WTC11 (cell line): ENCODE data around the gene PRXL2C. TPM values are rescaled to one million over a fixed set of nuclear protein-coding genes. Genes with fewer than 3 reads are reported as not detected.
"Not testable (repeated sequence)": the region's sequence is repeated elsewhere in the genome, so short reads cannot be mapped to it uniquely, and the experiment has no call there.

Experiments
- ATAC-seq: fragments of 200-7000 bp; cut with Tn5 transposase; 2 replicates; pipeline ENCODE4 v1.10.0; 2021; ENCODE audit warnings: mild to moderate bottlenecking, moderate library complexity
- Bru-seq: library from RNA; stranded (reverse); fragments of 400-500 nt; gene quantifications from one replicate; lab custom pipeline; 2021; lab: Mats Ljungman, UMichigan
- CTCF ChIA-PET: fragments of 300-600 bp; sonication (Branson Sonifier 250); formaldehyde crosslinking; loops from one replicate; lab custom pipeline; 2021; ENCODE audit warnings: antibody characterized with exemption; lab: Charles Lee
- POLR2A ChIA-PET: fragments of 350-600 bp; sonication (Branson Sonifier 250); formaldehyde crosslinking; loops from one replicate; lab custom pipeline; 2021; ENCODE audit warnings: antibody characterized with exemption; lab: Charles Lee
- DNase-seq: peaks from one replicate; pipeline ENCODE4 v3.0.0; 2021; ENCODE audit warnings: low spot score
- H3K27ac Mint-ChIP-seq: 2 replicates; pipeline ENCODE4 v1.8.0; 2021; ENCODE audit warnings: mixed read lengths
- H3K27me3 Mint-ChIP-seq: 2 replicates; pipeline ENCODE4 v1.8.0; 2021; ENCODE audit warnings: low read depth, mild to moderate bottlenecking, moderate library complexity, mixed read lengths
- H3K36me3 Mint-ChIP-seq: 2 replicates; pipeline ENCODE4 v1.8.0; 2021; ENCODE audit warnings: mixed read lengths
- H3K4me1 Mint-ChIP-seq: 2 replicates; pipeline ENCODE4 v1.8.0; 2022; ENCODE audit warnings: mixed read lengths
- H3K4me3 Mint-ChIP-seq: 2 replicates; pipeline ENCODE4 v1.8.0; 2021; ENCODE audit warnings: mild to moderate bottlenecking, moderate library complexity, mixed read lengths
- H3K9me3 Mint-ChIP-seq: 2 replicates; pipeline ENCODE4 v1.8.0; 2021; ENCODE audit warnings: mixed read lengths
- CREM ChIP-seq: sonication (generic); formaldehyde crosslinking; IDR thresholded peaks from 2 replicates; pipeline ENCODE4 v1.8.1; 2022; ENCODE audit warnings: mild to moderate bottlenecking, missing genetic modification reagents, moderate library complexity
- FOXK1 ChIP-seq: sonication (generic); formaldehyde crosslinking; IDR thresholded peaks from 2 replicates; pipeline ENCODE4 v1.8.0; 2022; ENCODE audit warnings: mild to moderate bottlenecking, moderate library complexity, missing genetic modification reagents
- FOXP4 ChIP-seq: sonication (generic); formaldehyde crosslinking; IDR thresholded peaks from 2 replicates; pipeline ENCODE4 v1.8.0; 2022; ENCODE audit warnings: mild to moderate bottlenecking, missing genetic modification reagents
- GABPB1 ChIP-seq: sonication (generic); formaldehyde crosslinking; IDR thresholded peaks from 2 replicates; pipeline ENCODE4 v1.8.1; 2023; ENCODE audit warnings: mild to moderate bottlenecking, missing genetic modification reagents
- HMGA2 ChIP-seq: fragments of 250-450 bp; sonication (Bioruptor Pico); IDR thresholded peaks from 2 replicates; pipeline ENCODE4 v1.4.0; 2021; ENCODE audit warnings: mild to moderate bottlenecking, moderate library complexity
- NR2C2 ChIP-seq: sonication (generic); formaldehyde crosslinking; IDR thresholded peaks from 2 replicates; pipeline ENCODE4 v1.8.0; 2022; ENCODE audit warnings: mild to moderate bottlenecking, missing genetic modification reagents
- NR3C1 ChIP-seq: sonication (generic); formaldehyde crosslinking; conservative IDR thresholded peaks from 2 replicates; pipeline ENCODE4 v1.8.1; 2023; ENCODE audit warnings: low read depth, mild to moderate bottlenecking, missing genetic modification reagents
- PRRX2 ChIP-seq: fragments of 250-450 bp; sonication (Bioruptor Pico); IDR thresholded peaks from 2 replicates; pipeline ENCODE4 v1.8.0; 2021; ENCODE audit warnings: mild to moderate bottlenecking
- SP1 ChIP-seq: sonication (generic); formaldehyde crosslinking; conservative IDR thresholded peaks from 2 replicates; pipeline ENCODE4 v1.8.1; 2022; ENCODE audit warnings: missing genetic modification reagents
- USF1 ChIP-seq: sonication (generic); formaldehyde crosslinking; IDR thresholded peaks from 2 replicates; pipeline ENCODE4 v1.8.0; 2022; ENCODE audit warnings: mild to moderate bottlenecking, missing genetic modification reagents
- USF2 ChIP-seq: sonication (generic); formaldehyde crosslinking; IDR thresholded peaks from 2 replicates; pipeline ENCODE4 v1.8.1; 2023; ENCODE audit warnings: mild to moderate bottlenecking, missing genetic modification reagents, moderate library complexity
- ZNF121 ChIP-seq: sonication (generic); formaldehyde crosslinking; IDR thresholded peaks from 2 replicates; pipeline ENCODE4 v1.8.0; 2023; ENCODE audit warnings: missing genetic modification reagents
- ZNF416 ChIP-seq: fragments of 250-450 bp; sonication (Bioruptor Pico); IDR thresholded peaks from 2 replicates; pipeline ENCODE4 v1.9.0; 2021; ENCODE audit warnings: mild to moderate bottlenecking, inconsistent platforms
- ZNF532 ChIP-seq: fragments of 250-450 bp; sonication (Bioruptor Pico); IDR thresholded peaks from 2 replicates; pipeline ENCODE4 v1.9.0; 2021; ENCODE audit warnings: mild to moderate bottlenecking, borderline replicate concordance
- long read RNA-seq, 3 experiments: library from RNA in 1 of 3; library from capped mRNA in 1 of 3; library from polyadenylated mRNA in 1 of 3; unstranded in 2 of 3; stranded (forward) in 1 of 3; transcript quantifications; one replicate each; pipeline ENCODE4 v2.0.0, GENCODE V29; 2021
- total RNA-seq: library from RNA; stranded (reverse); gene quantifications from 3 replicates; pipeline ENCODE4 v1.2.3, GENCODE V29; 2021
- TF ChIP-seq, protein P1 (sequence below): sonication (generic); formaldehyde crosslinking; IDR thresholded peaks from 2 replicates; pipeline ENCODE4 v1.8.0; 2022; ENCODE audit warnings: missing genetic modification reagents
- TF ChIP-seq, protein P2 (sequence below): fragments of 250-450 bp; sonication (Bioruptor Pico); IDR thresholded peaks from 2 replicates; pipeline ENCODE4 v2.1.2; 2022; ENCODE audit warnings: mild to moderate bottlenecking, moderate library complexity

The PRXL2C gene
- total RNA-seq (5.5 to 7.5 TPM (median 6.5 TPM) in 3 replicates), Bru-seq, nascent RNA (percentile 53 among the genes with signal in this experiment)
- long read RNA-seq, experiment 1, transcript PRXL2C-201 (6 exons, 2,863 nt), result major isoform, 6 of 10 reads
- long read RNA-seq, experiment 1, partial matches to known transcripts, result 0 of 10 reads
- long read RNA-seq, experiment 1, other reads (novel, unspliced or antisense), result 4 of 10 reads
- long read RNA-seq, experiment 2, transcript PRXL2C-201 (6 exons, 2,863 nt), result major isoform, 6 of 9 reads
- long read RNA-seq, experiment 2, partial matches to known transcripts, result 0 of 9 reads
- long read RNA-seq, experiment 2, other reads (novel, unspliced or antisense), result 1 of 9 reads
- long read RNA-seq, experiment 3, partial matches to known transcripts, result 0 of 1 reads
- long read RNA-seq, experiment 3, other reads (novel, unspliced or antisense), result 0 of 1 reads

DNA sequence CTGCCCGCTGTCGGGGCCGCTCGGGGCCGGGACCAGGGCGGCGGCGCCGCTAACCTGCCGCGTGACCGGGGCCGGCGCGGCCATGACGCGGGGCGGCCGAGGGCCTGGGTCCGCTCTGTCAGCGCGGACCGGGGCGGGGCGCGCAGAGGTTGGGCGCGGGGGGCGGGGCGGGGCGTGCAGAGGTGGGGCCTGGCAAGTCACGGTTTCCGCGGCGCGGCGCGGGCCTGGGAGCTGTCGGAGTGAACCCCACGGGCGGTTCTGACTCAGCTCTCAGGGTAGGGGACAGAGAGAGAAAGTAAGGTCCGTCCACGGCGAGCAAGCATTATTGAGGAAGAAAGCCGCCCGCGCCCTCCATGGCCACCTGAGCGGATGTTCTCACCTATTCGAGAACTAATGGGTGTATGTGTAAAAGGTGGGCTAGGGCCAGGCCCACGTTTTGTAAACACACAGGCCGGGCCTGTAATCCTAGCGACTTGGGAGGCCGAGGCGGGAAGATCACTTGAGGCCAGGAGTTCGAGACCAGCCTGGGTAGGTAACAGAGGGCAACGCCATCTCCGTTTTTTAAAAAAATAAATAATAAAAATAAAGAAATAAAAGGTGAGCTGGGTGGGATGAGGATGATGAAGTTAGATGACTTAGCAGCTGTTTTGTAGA lies at the start of gene PRXL2C:
Gene PRXL2C, minus strand, starts transcription at position 120 of the 654 bp plus-strand sequence. Its CDS starts 36 bp downstream, at position 84.
- TF ChIP-seq GABPB1 (CRISPR knock-in tag), result 0 out of 2 replicates have a peak, but pooled peaks have one; percentile 30
- TF ChIP-seq FOXK1 (CRISPR knock-in tag), result peak; percentile 55; the same call in 1 of the 2 replicates
- TF ChIP-seq FOXP4, result 0 out of 2 replicates have a peak, but pooled peaks have one; percentile 41
- 0 out of 2 replicates have a peak, but pooled peaks have one; percentile 8 for TF ChIP-seq NR3C1 (CRISPR knock-in tag)
- peak; percentile 50; the same call in 1 of the 2 replicates for TF ChIP-seq USF2 (CRISPR knock-in tag)
- TF ChIP-seq ZNF121, result peak; percentile 39; the same call in 1 of the 2 replicates
- TF ChIP-seq ZNF416 (CRISPR knock-in tag), result no peak
- TF ChIP-seq SP1 (CRISPR knock-in tag), result peak; percentile 52
- TF ChIP-seq, protein P1, sequence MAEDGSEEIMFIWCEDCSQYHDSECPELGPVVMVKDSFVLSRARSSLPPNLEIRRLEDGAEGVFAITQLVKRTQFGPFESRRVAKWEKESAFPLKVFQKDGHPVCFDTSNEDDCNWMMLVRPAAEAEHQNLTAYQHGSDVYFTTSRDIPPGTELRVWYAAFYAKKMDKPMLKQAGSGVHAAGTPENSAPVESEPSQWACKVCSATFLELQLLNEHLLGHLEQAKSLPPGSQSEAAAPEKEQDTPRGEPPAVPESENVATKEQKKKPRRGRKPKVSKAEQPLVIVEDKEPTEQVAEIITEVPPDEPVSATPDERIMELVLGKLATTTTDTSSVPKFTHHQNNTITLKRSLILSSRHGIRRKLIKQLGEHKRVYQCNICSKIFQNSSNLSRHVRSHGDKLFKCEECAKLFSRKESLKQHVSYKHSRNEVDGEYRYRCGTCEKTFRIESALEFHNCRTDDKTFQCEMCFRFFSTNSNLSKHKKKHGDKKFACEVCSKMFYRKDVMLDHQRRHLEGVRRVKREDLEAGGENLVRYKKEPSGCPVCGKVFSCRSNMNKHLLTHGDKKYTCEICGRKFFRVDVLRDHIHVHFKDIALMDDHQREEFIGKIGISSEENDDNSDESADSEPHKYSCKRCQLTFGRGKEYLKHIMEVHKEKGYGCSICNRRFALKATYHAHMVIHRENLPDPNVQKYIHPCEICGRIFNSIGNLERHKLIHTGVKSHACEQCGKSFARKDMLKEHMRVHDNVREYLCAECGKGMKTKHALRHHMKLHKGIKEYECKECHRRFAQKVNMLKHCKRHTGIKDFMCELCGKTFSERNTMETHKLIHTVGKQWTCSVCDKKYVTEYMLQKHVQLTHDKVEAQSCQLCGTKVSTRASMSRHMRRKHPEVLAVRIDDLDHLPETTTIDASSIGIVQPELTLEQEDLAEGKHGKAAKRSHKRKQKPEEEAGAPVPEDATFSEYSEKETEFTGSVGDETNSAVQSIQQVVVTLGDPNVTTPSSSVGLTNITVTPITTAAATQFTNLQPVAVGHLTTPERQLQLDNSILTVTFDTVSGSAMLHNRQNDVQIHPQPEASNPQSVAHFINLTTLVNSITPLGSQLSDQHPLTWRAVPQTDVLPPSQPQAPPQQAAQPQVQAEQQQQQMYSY, result 0 out of 2 replicates have a peak, but pooled peaks have one; percentile 46
- no peak for TF ChIP-seq PRRX2 (CRISPR knock-in tag)
- TF ChIP-seq CREM (CRISPR knock-in tag), result 0 out of 2 replicates have a peak, but pooled peaks have one; percentile 15
- TF ChIP-seq HMGA2, result no peak
- Mint-ChIP-seq H3K27me3 (peaks cover 14% of the 10 kb centered on the region), H3K4me3 (peak within 1 kb of the TSS; percentile 86), H3K4me1 (peaks cover 4% of the 10 kb centered on the region), H3K36me3 (no peaks in the 10 kb centered on the region), H3K9me3 (no peaks in the 10 kb centered on the region), H3K27ac (peak within 1 kb of the TSS; percentile 84)
- CTCF ChIA-PET, result no interaction called here
- DNase-seq, result peak; percentile 66
- POLR2A ChIA-PET, result no interaction called here
- peak; percentile 82 for ATAC-seq

DNA sequence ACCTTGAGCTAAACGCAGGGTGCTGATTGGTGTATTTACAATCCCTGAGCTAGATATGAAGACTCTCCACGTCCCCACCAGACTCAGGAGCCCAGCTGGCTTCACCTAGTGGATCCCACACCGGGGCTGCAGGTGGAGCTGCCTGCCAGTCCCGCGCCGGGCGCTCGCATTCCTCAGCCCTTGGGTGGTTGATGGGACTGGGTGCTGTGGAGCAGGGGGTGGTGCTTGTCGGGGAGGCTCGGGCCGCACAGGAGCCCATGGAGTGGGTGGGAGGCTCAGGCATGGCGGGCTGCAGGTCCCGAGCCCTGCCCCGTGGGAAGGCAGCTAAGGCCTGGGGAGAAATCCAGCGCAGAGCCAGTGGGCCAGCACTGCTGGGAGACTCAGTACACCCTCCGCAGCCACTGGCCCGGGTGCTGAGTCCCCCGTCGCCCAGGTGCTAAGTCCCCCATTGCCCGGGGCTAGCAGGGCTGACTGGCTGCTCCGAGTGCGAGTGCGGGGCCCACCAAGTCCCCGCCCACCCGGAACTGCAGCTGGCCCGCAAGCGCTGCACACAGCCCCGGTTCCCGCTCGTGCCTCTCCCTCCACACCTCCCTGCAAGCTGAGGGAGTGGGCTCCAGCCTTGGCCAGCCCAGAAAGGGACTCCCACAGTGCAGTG lies 45.7 kb upstream of the PRXL2C start:
- H3K36me3 Mint-ChIP-seq, result peaks cover 62% of the 10 kb centered on the region

GRCh38 chr9:96691326-96691725 lies 36.2 kb upstream of the PRXL2C start:
- ChIA-PET POLR2A (no interaction called here), CTCF (no interaction called here)
- DNase-seq, result no peak
- H3K27me3 Mint-ChIP-seq, result peaks cover 4% of the 10 kb centered on the region
- no peak for ATAC-seq
- H3K4me3 Mint-ChIP-seq, result no peak overlapping the region
- H3K4me1 Mint-ChIP-seq, result peaks cover 3% of the 10 kb centered on the region
- no peak overlapping the region for H3K27ac Mint-ChIP-seq
- peaks cover 29% of the 10 kb centered on the region for H3K36me3 Mint-ChIP-seq
- H3K9me3 Mint-ChIP-seq, result peaks cover 38% of the 10 kb centered on the region
- TF ChIP-seq ZNF532 (no peak), USF1 (CRISPR knock-in tag) (no peak), NR2C2 (CRISPR knock-in tag) (no peak)
- TF ChIP-seq, protein P2, sequence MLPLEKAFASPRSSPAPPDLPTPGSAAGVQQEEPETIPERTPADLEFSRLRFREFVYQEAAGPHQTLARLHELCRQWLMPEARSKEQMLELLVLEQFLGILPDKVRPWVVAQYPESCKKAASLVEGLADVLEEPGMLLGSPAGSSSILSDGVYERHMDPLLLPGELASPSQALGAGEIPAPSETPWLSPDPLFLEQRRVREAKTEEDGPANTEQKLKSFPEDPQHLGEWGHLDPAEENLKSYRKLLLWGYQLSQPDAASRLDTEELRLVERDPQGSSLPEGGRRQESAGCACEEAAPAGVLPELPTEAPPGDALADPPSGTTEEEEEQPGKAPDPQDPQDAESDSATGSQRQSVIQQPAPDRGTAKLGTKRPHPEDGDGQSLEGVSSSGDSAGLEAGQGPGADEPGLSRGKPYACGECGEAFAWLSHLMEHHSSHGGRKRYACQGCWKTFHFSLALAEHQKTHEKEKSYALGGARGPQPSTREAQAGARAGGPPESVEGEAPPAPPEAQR (CRISPR knock-in tag), result no peak

More for the DNA sequence above, 45.7 kb upstream of the PRXL2C start:
- Mint-ChIP-seq H3K9me3 (peaks cover 74% of the 10 kb centered on the region), H3K27me3 (peaks cover 13% of the 10 kb centered on the region)
- DNase-seq, POLR2A ChIA-PET, H3K4me3 Mint-ChIP-seq, CTCF ChIA-PET, ATAC-seq, H3K27ac Mint-ChIP-seq, H3K4me1 Mint-ChIP-seq: not testable (repeated sequence)
